HepG2 (cell line): Measurements from ENCODE around the gene NOTUM. TPM values are rescaled to one million over a fixed set of nuclear protein-coding genes. Genes with fewer than 3 reads are reported as not detected.
A peak's percentile ranks its signal among the peaks of the same experiment; 100 is the strongest.

Source experiments
- ASH2L ChIP-seq: fragments of 300-600, 200-600 bp; sonication (generic); IDR thresholded peaks from 2 replicates; pipeline ENCODE4 v1.7.0; 2017; ENCODE audit warnings: low read depth, mild to moderate bottlenecking, moderate library complexity, mixed read lengths, low read length; ENCODE audit not compliant: insufficient read length
- ATF2 ChIP-seq: sonication (generic); formaldehyde crosslinking; IDR thresholded peaks from 2 replicates; pipeline ENCODE4 v1.4.0; 2020; ENCODE audit warnings: missing genetic modification reagents
- ATF7 ChIP-seq, 2 experiments: fragments of 450-650 bp in 1 of 2; sonication (generic) in 1 of 2; formaldehyde crosslinking in 1 of 2; IDR thresholded peaks; 2 replicates each; pipeline versions ENCODE4 v1.4.0 to v1.6.1; 2016 to 2020; ENCODE audit warnings: antibody characterized with exemption in 1 of 2, mild to moderate bottlenecking in 1 of 2, missing genetic modification reagents in 1 of 2
- BRF2 ChIP-seq: sonication (generic); formaldehyde crosslinking; IDR thresholded peaks from 2 replicates; pipeline ENCODE4 v1.8.1; 2022; ENCODE audit warnings: mild to moderate bottlenecking, missing genetic modification reagents
- CEBPG ChIP-seq: IDR thresholded peaks from 2 replicates; pipeline ENCODE4 v1.6.1; 2016
- DNMT3B ChIP-seq: conservative IDR thresholded peaks from 2 replicates; pipeline ENCODE4 v1.6.1; 2016; ENCODE audit warnings: missing biosample characterization, control low read depth
- FOXK1 ChIP-seq: sonication (generic); formaldehyde crosslinking; IDR thresholded peaks from 2 replicates; pipeline ENCODE4 v1.4.0; 2020; ENCODE audit warnings: low read depth, missing genetic modification reagents, borderline replicate concordance
- IRF2 ChIP-seq: IDR thresholded peaks from 2 replicates; pipeline ENCODE4 v1.6.1; 2018; ENCODE audit warnings: missing genetic modification reagents, missing compliant biosample characterization
- IRX3 ChIP-seq: sonication (generic); formaldehyde crosslinking; IDR thresholded peaks from 2 replicates; pipeline ENCODE4 v1.8.1; 2023; ENCODE audit warnings: mild to moderate bottlenecking, low read depth, missing genetic modification reagents, borderline replicate concordance
- KDM5A ChIP-seq: fragments of 200-600 bp; sonication (generic); IDR thresholded peaks from 2 replicates; pipeline ENCODE4 v1.7.0; 2018; ENCODE audit warnings: antibody characterized with exemption, mild to moderate bottlenecking, low read length, borderline replicate concordance
- KMT2A ChIP-seq: sonication (generic); formaldehyde crosslinking; IDR thresholded peaks from 2 replicates; pipeline ENCODE4 v1.4.0; 2020; ENCODE audit warnings: missing genetic modification reagents
- NFE2L2 ChIP-seq: fragments of 150-350 bp; IDR thresholded peaks from 2 replicates; pipeline ENCODE4 v1.6.1; 2014; ENCODE audit warnings: low read length
- ONECUT2 ChIP-seq: sonication (generic); formaldehyde crosslinking; IDR thresholded peaks from 2 replicates; pipeline ENCODE4 v1.4.0; 2020; ENCODE audit warnings: missing genetic modification reagents
- PLRG1 ChIP-seq: fragments of 450-650 bp; conservative IDR thresholded peaks from 2 replicates; pipeline ENCODE4 v1.6.1; 2016
- SOX6 ChIP-seq, 2 experiments: fragments of 450-650 bp in 1 of 2; sonication (generic) in 1 of 2; formaldehyde crosslinking in 1 of 2; IDR thresholded peaks; 2 replicates each; pipeline versions ENCODE4 v1.4.0 to v1.6.1; 2017 to 2020; ENCODE audit warnings: antibody characterized with exemption in 1 of 2, mild to moderate bottlenecking in 1 of 2, missing genetic modification reagents in 1 of 2
- TGIF2 ChIP-seq: IDR thresholded peaks from 2 replicates; pipeline ENCODE4 v1.6.1; 2016; ENCODE audit warnings: control low read depth, missing compliant biosample characterization
- ZBTB46 ChIP-seq: sonication (generic); formaldehyde crosslinking; IDR thresholded peaks from 2 replicates; pipeline ENCODE4 v1.4.0; 2020; ENCODE audit warnings: mild to moderate bottlenecking, missing genetic modification reagents, borderline replicate concordance
- ZNF17 ChIP-seq: sonication (generic); formaldehyde crosslinking; IDR thresholded peaks from 2 replicates; pipeline ENCODE4 v1.5.0; 2020; ENCODE audit warnings: mild to moderate bottlenecking, missing genetic modification reagents
- ZNF251 ChIP-seq: sonication (generic); formaldehyde crosslinking; IDR thresholded peaks from 2 replicates; pipeline ENCODE4 v1.9.0; 2021; ENCODE audit warnings: mild to moderate bottlenecking, missing genetic modification reagents
- ZNF431 ChIP-seq: sonication (generic); formaldehyde crosslinking; IDR thresholded peaks from 2 replicates; pipeline ENCODE4 v1.9.0; 2022; ENCODE audit warnings: missing genetic modification reagents, low read depth, mild to moderate bottlenecking, borderline replicate concordance
- ZNF512 ChIP-seq: sonication (generic); formaldehyde crosslinking; IDR thresholded peaks from 2 replicates; pipeline ENCODE4 v1.4.0; 2020; ENCODE audit warnings: mild to moderate bottlenecking, missing genetic modification reagents
- ZNF629 ChIP-seq: sonication (generic); formaldehyde crosslinking; conservative IDR thresholded peaks from 2 replicates; pipeline ENCODE4 v1.5.0; 2020; ENCODE audit warnings: missing genetic modification reagents
- ZNF672 ChIP-seq: sonication (generic); formaldehyde crosslinking; IDR thresholded peaks from 2 replicates; pipeline ENCODE4 v1.8.1; 2022; ENCODE audit warnings: missing genetic modification reagents
- ZNF709 ChIP-seq: sonication (generic); formaldehyde crosslinking; IDR thresholded peaks from 2 replicates; pipeline ENCODE4 v1.5.0; 2020; ENCODE audit warnings: mild to moderate bottlenecking, missing genetic modification reagents
- ZNF839 ChIP-seq: sonication (generic); formaldehyde crosslinking; IDR thresholded peaks from 2 replicates; pipeline ENCODE4 v1.4.0; 2020; ENCODE audit warnings: missing genetic modification reagents, mild to moderate bottlenecking, borderline replicate concordance
- polyA plus RNA-seq, 8 experiments: library from polyadenylated mRNA; depleted of rRNA in 3 of 8; stranded (reverse) in 7 of 8; unstranded in 1 of 8; fragments of >200 nt; fragmentation: Illumina TruSeq in 4 of 8; extraction: Trizol in 4 of 8; gene quantifications; 2 replicates each; pipeline versions ENCODE4 v1.2.1 to v1.2.3, GENCODE V29; 2011 to 2016; ENCODE audit warnings: low read depth in 4 of 8, missing spikeins in 1 of 8, mixed read lengths in 1 of 8; ENCODE audit not compliant: insufficient read depth in 1 of 8
- total RNA-seq, 5 experiments: library from RNA; depleted of rRNA; stranded (reverse); fragments of >200 nt; fragmentation: Illumina TruSeq; extraction: Trizol; gene quantifications; 2 replicates each; pipeline ENCODE4 v1.2.3, GENCODE V29; 2016; ENCODE audit warnings: low read depth in 1 of 5

Gene NOTUM
- total and polyA plus RNA-seq, 2 of the 13 experiments (the other 11 are each of a cell fraction or from before 2014, with no cell fraction given), result 150 to 160 TPM

GRCh38 chr17:81959362-81960129 is 1.4 kb downstream of the NOTUM start (continued):
- TF ChIP-seq ZBTB46, result no peak
- TF ChIP-seq BRF2 (CRISPR knock-in tag), result peak; percentile 60; the same call in 1 of the 2 replicates
- no peak for TF ChIP-seq CEBPG (CRISPR knock-in tag)
- TF ChIP-seq ONECUT2 (CRISPR knock-in tag), result no peak
- TF ChIP-seq TGIF2 (CRISPR knock-in tag), result no peak
- TF ChIP-seq ZNF672 (CRISPR knock-in tag), result peak; percentile 23; the same call in 1 of the 2 replicates
- no peak for TF ChIP-seq ATF7 (IDR thresholded peaks at IDR 0.05)
- TF ChIP-seq ATF7 (CRISPR knock-in tag; IDR thresholded peaks at IDR 0.05), result no peak
- no peak for TF ChIP-seq IRF2 (CRISPR knock-in tag)
- TF ChIP-seq ATF2 (CRISPR knock-in tag), result 0 out of 2 replicates have a peak, but pooled peaks have one; percentile 27
- TF ChIP-seq ZNF709 (CRISPR knock-in tag), result no peak
- no peak for TF ChIP-seq ZNF17 (CRISPR knock-in tag)
- TF ChIP-seq ZNF512 (CRISPR knock-in tag), result no peak
- TF ChIP-seq ZNF431, result peak; percentile 29; the same call in 1 of the 2 replicates
- TF ChIP-seq FOXK1 (CRISPR knock-in tag), result no peak
- peak; percentile 45; the same call in 1 of the 2 replicates for TF ChIP-seq IRX3
- no peak for TF ChIP-seq NFE2L2
- TF ChIP-seq DNMT3B (CRISPR knock-in tag), result no peak
- TF ChIP-seq ZNF251 (CRISPR knock-in tag), result 0 out of 2 replicates have a peak, but pooled peaks have one; percentile 44
- TF ChIP-seq ZNF629, result no peak
- no peak; the same call in 1 of the 2 replicates for TF ChIP-seq ZNF839
- no peak for TF ChIP-seq SOX6 (IDR thresholded peaks at IDR 0.05)
- TF ChIP-seq SOX6 (CRISPR knock-in tag; IDR thresholded peaks at IDR 0.05), result no peak
- no peak for TF ChIP-seq PLRG1
- no peak for TF ChIP-seq KMT2A (CRISPR knock-in tag)
- TF ChIP-seq KDM5A, result no peak; the same call in 1 of the 2 replicates
- peak; percentile 64 for TF ChIP-seq ASH2L
